ENCODE results near the gene SNX5.

Gene SNX5

DNA sequence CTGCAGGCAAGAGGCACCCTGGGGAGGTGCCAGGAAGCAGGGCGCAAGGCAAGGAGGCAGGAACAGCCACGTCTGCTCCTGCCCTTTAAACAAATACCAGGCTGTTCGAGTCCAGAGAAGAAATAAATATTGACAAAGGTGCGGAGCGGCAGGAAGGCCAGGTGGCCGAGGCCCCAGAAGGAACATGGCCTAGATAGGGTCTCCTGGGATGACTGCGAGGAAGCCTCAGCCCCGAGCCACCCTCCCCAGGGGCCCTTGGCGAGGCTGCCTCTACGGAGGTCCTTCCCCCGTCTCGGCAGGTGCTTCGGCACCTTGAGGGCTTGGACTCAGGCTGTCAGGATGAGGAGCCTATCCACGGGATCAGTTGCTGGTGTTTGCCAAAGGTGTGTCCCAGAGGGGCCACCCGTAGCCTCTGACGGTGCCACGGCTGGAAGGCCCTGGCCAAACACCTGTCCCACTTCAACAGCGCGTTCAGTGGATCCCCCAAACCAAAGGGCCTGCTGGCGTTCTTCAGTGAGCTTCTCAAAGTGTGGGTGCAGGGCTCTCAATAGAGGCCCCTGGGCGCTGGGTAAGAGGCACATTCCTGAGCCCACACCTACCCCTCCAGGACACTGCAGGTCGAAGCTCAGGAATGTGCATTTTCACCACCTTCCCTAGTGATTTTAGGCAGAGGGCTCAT lies 39.8 kb downstream of the SNX5 start:
- TF ChIP-seq, protein P1, sequence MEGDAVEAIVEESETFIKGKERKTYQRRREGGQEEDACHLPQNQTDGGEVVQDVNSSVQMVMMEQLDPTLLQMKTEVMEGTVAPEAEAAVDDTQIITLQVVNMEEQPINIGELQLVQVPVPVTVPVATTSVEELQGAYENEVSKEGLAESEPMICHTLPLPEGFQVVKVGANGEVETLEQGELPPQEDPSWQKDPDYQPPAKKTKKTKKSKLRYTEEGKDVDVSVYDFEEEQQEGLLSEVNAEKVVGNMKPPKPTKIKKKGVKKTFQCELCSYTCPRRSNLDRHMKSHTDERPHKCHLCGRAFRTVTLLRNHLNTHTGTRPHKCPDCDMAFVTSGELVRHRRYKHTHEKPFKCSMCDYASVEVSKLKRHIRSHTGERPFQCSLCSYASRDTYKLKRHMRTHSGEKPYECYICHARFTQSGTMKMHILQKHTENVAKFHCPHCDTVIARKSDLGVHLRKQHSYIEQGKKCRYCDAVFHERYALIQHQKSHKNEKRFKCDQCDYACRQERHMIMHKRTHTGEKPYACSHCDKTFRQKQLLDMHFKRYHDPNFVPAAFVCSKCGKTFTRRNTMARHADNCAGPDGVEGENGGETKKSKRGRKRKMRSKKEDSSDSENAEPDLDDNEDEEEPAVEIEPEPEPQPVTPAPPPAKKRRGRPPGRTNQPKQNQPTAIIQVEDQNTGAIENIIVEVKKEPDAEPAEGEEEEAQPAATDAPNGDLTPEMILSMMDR (IDR thresholded peaks at IDR 0.05), result no peak
- no peak overlapping the region for H3K4me3 Mint-ChIP-seq
- peaks cover 5% of the 10 kb centered on the region for H3K36me3 Mint-ChIP-seq (ENCODE audit: low read depth)
- H3K4me1 Mint-ChIP-seq, result peaks cover 28% of the 10 kb centered on the region
- no peak overlapping the region for H3K27ac Mint-ChIP-seq
- H3K27me3 Mint-ChIP-seq (ENCODE audit: low read depth, poor library complexity), result peaks cover 8% of the 10 kb centered on the region
- DNase-seq, result no peak
- H3K9me3 Mint-ChIP-seq, result peaks cover 5% of the 10 kb centered on the region

DNA sequence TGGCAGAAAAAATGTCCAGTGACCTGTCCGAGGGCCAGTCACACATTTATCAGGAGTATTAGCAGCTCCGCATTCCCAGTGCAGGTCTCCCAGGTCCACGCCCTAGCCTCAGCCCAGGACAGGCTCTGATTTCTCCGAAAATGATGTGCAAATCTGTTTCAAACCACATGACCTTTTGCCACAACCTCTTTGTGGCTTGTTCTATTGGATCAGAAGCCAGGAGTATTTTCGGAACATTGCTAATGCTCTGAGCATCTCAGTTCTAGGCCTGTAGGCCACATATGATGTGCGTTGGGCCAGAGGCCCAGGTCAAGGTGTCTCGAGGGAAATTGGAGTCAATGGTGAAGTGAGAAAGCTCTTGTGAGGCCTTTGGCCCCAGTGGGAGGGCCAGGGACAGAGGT lies 40.4 kb downstream of the SNX5 start:
- no peak overlapping the region for H3K27ac Mint-ChIP-seq
- peaks cover 27% of the 10 kb centered on the region for H3K4me1 Mint-ChIP-seq
- DNase-seq, result no peak
- peaks cover 5% of the 10 kb centered on the region for H3K36me3 Mint-ChIP-seq (ENCODE audit: low read depth)
- H3K9me3 Mint-ChIP-seq, result peaks cover 5% of the 10 kb centered on the region
- H3K27me3 Mint-ChIP-seq (ENCODE audit: low read depth, poor library complexity), result peaks cover 8% of the 10 kb centered on the region
- TF ChIP-seq, protein P1 (IDR thresholded peaks at IDR 0.05), result no peak
- H3K4me3 Mint-ChIP-seq, result no peak overlapping the region

DNA sequence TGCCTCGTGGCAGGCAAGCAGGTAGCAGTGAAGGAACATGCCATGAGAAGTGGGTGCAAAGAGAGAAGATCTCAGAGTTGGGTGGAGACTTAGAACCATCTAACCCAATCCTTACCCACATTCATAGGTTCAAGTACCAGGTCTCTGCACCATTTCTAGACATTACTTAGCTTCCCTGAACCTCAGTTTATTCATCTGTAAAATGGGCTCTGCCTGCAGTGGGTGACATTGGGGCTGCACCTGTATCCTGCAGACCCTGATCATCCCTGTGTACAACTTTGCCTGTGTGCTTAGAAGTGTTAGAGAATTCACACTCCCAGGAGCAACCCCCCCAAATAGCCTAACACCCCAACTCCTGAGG lies 42.7 kb downstream of the SNX5 start:
- Mint-ChIP-seq H3K4me1 (peaks cover 16% of the 10 kb centered on the region), H3K36me3 (ENCODE audit: low read depth) (no peaks in the 10 kb centered on the region), H3K27me3 (ENCODE audit: low read depth, poor library complexity) (peaks cover 8% of the 10 kb centered on the region), H3K4me3 (no peak overlapping the region), H3K27ac (no peak overlapping the region), H3K9me3 (no peaks in the 10 kb centered on the region)
- TF ChIP-seq, protein P1 (IDR thresholded peaks at IDR 0.05), result no peak
- no peak for DNase-seq

DNA sequence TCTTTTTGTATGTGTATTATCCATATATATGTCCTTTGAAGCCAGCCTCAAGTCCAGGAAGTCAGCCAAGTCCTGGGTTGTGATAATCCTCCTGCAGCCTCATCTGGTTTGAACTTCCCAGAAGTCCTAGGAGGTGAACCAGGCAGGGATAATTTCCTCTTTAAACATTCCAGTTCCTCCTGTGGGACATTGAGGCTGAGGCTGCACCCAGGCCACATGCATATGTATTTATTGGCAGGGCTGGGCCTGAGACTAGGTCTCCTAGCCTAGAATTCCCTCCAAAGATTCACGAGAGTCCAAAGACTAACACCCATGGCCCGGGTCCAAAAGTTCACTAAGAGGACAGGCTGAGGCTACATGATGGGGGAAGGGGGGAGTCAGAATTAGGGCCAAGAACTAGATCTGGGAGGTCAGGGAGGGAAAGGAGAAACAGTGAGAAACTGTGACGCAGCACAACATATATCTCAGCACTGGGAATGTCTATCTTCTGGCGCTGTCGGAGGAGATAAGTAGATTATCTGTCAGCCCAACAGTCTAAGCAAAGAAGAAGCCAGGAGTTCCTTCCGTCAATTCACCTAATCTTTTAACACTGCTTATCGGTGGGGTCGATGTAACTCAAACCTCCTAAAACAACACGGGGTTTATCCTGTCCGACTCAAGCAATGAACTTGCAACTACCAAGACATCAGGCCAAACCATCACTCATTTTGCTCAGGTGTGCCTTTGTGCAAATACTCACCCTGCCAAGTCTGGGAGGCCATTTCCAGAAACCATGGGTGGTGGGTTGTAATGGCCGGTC lies 43.3 kb downstream of the SNX5 start:
- Mint-ChIP-seq H3K9me3 (no peaks in the 10 kb centered on the region), H3K27me3 (ENCODE audit: low read depth, poor library complexity) (peaks cover 5% of the 10 kb centered on the region), H3K4me1 (peaks cover 16% of the 10 kb centered on the region), H3K36me3 (ENCODE audit: low read depth) (no peaks in the 10 kb centered on the region), H3K27ac (no peak overlapping the region), H3K4me3 (no peak overlapping the region)
- no peak for DNase-seq
- TF ChIP-seq, protein P1 (IDR thresholded peaks at IDR 0.05), result no peak

DNA sequence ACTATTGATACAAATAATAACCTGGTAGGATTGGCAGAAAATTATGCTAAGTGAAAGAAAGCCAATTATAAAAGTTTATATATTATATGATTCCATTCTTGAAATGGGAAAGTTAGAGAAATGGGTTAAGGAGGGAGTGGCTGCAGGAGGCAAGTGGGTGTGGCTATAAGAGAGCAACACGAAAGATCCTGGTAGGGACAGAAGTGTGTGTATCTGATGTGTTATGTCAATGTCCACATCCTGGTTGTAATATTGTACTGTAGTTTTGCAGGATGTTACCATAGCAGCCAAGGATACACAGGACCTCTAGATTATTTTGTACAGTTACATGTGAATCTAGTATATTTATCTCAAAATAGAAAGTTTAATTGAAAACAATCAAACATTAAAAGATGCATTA lies 46.8 kb downstream of the SNX5 start:
- Mint-ChIP-seq H3K9me3 (no peaks in the 10 kb centered on the region), H3K4me1 (peaks cover 16% of the 10 kb centered on the region), H3K36me3 (ENCODE audit: low read depth) (no peaks in the 10 kb centered on the region), H3K27me3 (ENCODE audit: low read depth, poor library complexity) (peaks cover 10% of the 10 kb centered on the region), H3K27ac (no peak overlapping the region), H3K4me3 (no peak overlapping the region)
- DNase-seq, result no peak
- TF ChIP-seq, protein P1 (IDR thresholded peaks at IDR 0.05), result no peak

All from nephron progenitor cell (in vitro differentiated cells).